Skeletal muscle tissue (tissue), 4 donors: ENCODE results near the gene ADGRG6. TPM values are rescaled to one million over a fixed set of nuclear protein-coding genes. Genes with fewer than 3 reads are reported as not detected.

Source experiments
- H3K27ac ChIP-seq: one replicate; pipeline ENCODE4 v1.7.0; 2013; ENCODE audit warnings: mild to moderate bottlenecking, low read depth, low read length, inconsistent platforms
- H3K27me3 ChIP-seq, 3 donors: one replicate each; pipeline ENCODE4 v1.7.0; 2013; ENCODE audit warnings: low read length in 3 of 3; ENCODE audit not compliant: control insufficient read depth in 3 of 3, insufficient read depth in 3 of 3
- H3K36me3 ChIP-seq, 3 donors: one replicate each; pipeline ENCODE4 v1.7.0; 2013; ENCODE audit warnings: low read length in 3 of 3; ENCODE audit not compliant: control insufficient read depth in 3 of 3, insufficient read depth in 3 of 3
- H3K4me1 ChIP-seq, 3 donors: one replicate each; pipeline ENCODE4 v1.7.0; 2013; ENCODE audit warnings: low read length in 3 of 3, mild to moderate bottlenecking in 3 of 3; ENCODE audit not compliant: control insufficient read depth in 3 of 3, insufficient read depth in 3 of 3
- H3K4me3 ChIP-seq, 3 donors: one replicate each; pipeline ENCODE4 v1.7.0; 2013; ENCODE audit warnings: low read length in 3 of 3
- H3K9ac ChIP-seq, 3 donors: one replicate each; pipeline ENCODE4 v1.7.0; 2013; ENCODE audit warnings: low read length in 3 of 3, mild to moderate bottlenecking in 3 of 3, moderate library complexity in 2 of 3, low read depth in 1 of 3
- H3K9me3 ChIP-seq, 3 donors: one replicate each; pipeline ENCODE4 v1.7.0; 2013; ENCODE audit warnings: low read length in 3 of 3; ENCODE audit not compliant: control insufficient read depth in 3 of 3
- total RNA-seq: library from RNA; depleted of rRNA; stranded (reverse); fragments of >200 nt; gene quantifications from one replicate; pipeline ENCODE4 v1.2.3, GENCODE V29; 2014
- donor health status: Osteomylitis.

The ADGRG6 gene
- total RNA-seq, 1 donor from 2014 or later = 26.1 TPM

DNA sequence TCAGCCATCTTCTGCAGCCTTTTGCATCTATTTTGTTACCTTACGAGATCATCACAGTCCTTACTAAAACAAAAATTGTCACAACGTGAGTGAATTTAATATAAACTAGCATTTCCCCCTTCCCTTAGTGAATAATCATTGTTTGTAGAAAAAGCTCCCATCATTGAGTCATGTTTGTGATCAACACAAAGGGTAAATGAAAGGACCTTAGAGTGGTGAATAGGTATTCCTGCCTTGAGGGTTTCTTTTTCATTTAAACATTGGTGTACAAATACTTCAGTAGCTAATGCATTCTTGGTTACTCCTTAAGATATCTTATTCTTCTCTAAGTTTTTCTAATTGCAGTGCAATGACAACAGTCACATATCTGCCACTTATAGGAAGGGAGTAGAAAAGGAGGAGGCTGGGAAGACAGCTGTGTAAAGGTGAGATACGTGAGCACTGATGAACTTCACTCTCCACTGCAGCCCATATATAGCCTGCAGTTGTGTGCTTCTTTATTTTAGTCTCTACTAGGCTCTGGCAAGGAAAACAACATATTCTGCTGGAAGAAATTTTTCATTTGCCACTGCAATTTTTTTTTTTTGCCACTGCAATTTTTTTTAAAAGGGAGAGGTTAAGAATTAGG lies 27.8 kb downstream of the ADGRG6 start:
- Histone ChIP-seq H3K4me3 (no peak overlapping the region), H3K4me1 (no peaks in the 10 kb centered on the region), H3K36me3 (no peaks in the 10 kb centered on the region), H3K27me3 (no peaks in the 10 kb centered on the region), H3K9ac (no peak overlapping the region), H3K27ac (no peak overlapping the region), H3K9me3 (no peaks in the 10 kb centered on the region)

DNA sequence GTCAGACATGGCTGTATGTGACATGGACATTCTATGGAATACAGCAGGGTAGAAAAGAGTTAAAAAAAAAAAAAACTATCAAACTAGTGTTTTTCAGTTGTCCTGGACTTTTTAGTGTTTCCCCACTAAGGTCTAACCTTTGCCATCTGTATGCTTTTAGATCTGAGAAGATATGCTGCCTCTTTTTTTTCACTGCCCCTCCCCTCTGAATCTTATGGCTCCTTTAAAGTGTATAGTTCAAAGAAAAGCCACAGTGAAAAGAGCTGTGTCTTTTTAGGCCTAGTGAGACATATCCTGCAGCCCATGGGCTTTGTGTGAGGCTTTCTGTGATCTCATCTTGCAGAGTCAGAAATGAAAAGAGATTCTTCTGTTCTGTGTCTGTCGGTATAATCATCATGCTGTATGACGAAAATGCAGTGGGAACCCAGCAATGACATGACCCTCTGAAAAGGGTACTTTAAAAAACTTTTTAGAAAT lies 29.3 kb downstream of the ADGRG6 start:
- Histone ChIP-seq H3K9me3 (no peaks in the 10 kb centered on the region), H3K9ac (no peak overlapping the region), H3K4me1 (no peaks in the 10 kb centered on the region), H3K36me3 (no peaks in the 10 kb centered on the region), H3K27ac (no peak overlapping the region), H3K27me3 (no peaks in the 10 kb centered on the region), H3K4me3 (no peak overlapping the region)

DNA sequence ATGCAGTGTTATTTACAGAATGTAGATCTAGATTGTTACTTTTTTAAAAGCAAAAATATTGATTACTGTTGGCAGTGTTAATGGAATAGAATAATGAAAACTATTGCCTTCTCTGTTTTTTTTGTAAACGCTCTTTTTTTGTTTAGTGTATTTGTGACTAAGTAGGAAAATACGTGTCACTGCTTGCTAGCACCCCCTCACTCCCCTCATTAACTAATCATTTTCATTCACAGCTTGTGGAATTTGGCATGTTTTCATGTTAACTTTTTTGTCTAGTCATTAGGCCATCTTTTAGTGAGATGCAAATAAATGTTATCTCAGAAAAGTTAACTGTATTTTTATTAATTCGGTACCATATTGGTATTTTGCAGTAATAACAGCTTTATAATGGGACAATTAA lies 29.8 kb downstream of the ADGRG6 start:
- no peak overlapping the region for H3K4me3 ChIP-seq
- H3K9me3 ChIP-seq = no peaks in the 10 kb centered on the region
- no peaks in the 10 kb centered on the region for H3K36me3 ChIP-seq
- H3K9ac ChIP-seq = no peak overlapping the region
- no peaks in the 10 kb centered on the region for H3K27me3 ChIP-seq
- no peaks in the 10 kb centered on the region for H3K4me1 ChIP-seq
- H3K27ac ChIP-seq = no peak overlapping the region

DNA sequence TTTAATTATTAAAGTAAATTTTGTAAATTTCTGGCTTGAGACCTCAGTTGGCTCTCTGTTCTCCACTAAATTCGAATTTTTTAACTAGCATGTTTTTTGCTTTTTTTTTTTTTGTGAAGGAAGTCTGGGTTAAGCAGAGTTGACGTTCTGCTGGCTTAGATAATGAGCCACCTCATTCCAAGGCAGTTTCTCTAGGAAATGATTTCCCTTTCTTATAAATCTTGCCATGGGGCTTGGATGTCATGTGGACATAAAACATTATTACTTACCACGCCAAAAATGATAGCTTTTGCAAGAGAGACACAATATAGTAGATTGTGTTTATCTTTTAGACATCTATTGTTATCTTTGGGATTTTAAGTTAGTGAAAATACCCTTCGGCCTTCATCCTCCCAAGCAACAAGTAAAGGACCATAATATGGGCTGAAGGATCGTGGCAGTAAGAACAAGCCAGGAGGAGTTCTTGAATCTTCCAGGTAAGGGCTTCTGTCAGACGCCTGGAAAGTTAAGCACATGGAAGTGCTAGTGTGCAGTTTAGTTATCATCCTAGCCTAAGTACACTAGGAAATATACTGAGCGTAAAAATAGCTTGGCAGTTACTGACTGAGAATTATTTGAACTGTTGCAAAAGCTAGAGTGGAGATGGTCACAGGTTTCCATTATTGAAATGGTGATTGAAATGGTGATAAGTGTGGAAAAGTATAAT lies 30.7 kb downstream of the ADGRG6 start:
- H3K27ac ChIP-seq = no peak overlapping the region
- H3K4me3 ChIP-seq = no peak overlapping the region
- no peaks in the 10 kb centered on the region for H3K36me3 ChIP-seq
- no peaks in the 10 kb centered on the region for H3K9me3 ChIP-seq
- H3K27me3 ChIP-seq = no peaks in the 10 kb centered on the region
- no peaks in the 10 kb centered on the region for H3K4me1 ChIP-seq
- H3K9ac ChIP-seq = no peak overlapping the region

DNA sequence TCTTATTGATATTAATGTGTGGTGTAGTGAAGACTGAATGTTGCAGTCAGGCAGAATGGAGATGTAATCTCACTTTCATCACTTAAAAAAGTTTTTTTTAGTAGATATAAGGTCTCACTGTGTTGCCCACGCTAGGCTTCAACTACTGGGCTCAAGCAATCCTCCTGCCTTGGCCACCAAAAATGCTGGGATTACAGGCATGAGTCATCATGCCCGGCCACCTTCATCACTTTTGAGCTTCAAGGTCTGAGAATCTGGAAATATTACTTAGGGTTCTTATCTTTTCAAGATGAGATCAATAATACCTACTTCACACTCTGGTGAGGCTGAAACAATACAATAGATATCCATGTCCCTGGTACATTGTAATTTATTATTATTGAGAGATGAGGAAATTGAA lies 31.6 kb downstream of the ADGRG6 start:
- Histone ChIP-seq H3K27ac (no peak overlapping the region), H3K27me3 (no peaks in the 10 kb centered on the region), H3K4me1 (no peaks in the 10 kb centered on the region), H3K36me3 (no peaks in the 10 kb centered on the region), H3K9me3 (no peaks in the 10 kb centered on the region), H3K9ac (no peak overlapping the region), H3K4me3 (no peak overlapping the region)

DNA sequence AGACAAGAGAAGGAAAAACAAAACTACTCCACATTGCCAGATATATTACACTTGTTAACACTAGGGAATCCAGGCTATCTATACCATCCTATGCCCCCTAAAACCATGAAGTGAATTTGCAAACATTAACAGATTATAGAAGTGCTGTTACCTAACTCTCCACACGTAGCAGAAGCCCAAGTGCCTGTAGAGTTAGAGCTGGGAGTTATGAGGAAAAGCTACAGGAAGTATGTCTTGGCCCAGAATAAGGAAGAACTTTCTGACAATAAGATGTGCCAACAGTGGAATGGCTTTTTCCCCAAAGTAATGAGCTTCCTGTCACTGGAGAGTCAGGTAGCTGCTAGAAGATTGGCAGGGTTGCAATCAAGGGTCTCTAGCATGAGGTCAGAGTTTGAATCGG lies 32.5 kb downstream of the ADGRG6 start:
- H3K9ac ChIP-seq = no peak overlapping the region
- H3K27ac ChIP-seq = no peak overlapping the region
- no peaks in the 10 kb centered on the region for H3K9me3 ChIP-seq
- H3K4me1 ChIP-seq = no peaks in the 10 kb centered on the region
- H3K36me3 ChIP-seq = no peaks in the 10 kb centered on the region
- H3K4me3 ChIP-seq = no peak overlapping the region
- H3K27me3 ChIP-seq = no peaks in the 10 kb centered on the region

DNA sequence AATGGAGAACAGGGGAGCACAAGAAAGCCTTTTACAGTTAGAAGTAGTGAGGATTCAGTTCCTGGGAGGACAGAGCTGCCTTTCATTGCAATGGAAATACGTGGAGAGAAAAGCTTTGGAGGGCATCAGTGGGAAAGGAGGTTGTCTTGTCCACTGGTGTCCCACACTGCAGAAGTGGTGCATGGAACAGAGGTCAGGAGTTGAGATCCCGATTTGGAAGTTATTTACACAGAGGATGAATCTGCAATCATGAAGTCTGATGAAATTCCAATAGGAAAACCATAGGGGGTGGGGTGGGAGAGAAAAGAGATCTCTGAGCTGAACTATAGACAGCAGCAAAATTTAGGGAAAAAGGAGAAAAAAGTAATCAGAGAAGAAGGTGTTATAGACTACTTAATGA lies 33.6 kb downstream of the ADGRG6 start:
- Histone ChIP-seq H3K9me3 (no peaks in the 10 kb centered on the region), H3K27ac (no peak overlapping the region), H3K4me3 (no peak overlapping the region), H3K4me1 (no peaks in the 10 kb centered on the region), H3K9ac (no peak overlapping the region), H3K36me3 (no peaks in the 10 kb centered on the region), H3K27me3 (no peaks in the 10 kb centered on the region)

DNA sequence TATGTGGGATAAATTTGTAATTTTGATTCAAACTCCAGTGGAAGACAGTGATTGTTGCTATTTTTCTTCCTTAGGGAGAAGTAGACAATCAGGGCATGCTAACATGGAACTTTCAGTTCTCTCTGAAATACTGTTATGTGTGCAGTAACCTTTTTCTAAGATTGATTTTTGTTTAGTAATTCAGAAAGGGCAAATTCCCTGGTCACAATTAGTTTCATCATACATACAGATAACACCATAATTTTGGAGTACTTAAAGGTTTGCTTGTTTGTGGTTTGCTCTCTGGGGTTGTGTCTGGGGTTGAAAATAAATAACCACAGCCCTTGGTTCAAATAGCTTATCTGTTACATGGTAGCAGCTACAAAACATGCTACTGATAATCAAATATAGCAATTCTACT lies 34.4 kb downstream of the ADGRG6 start:
- Histone ChIP-seq H3K4me1 (no peaks in the 10 kb centered on the region), H3K9ac (no peak overlapping the region), H3K4me3 (no peak overlapping the region), H3K27ac (no peak overlapping the region), H3K36me3 (no peaks in the 10 kb centered on the region), H3K27me3 (no peaks in the 10 kb centered on the region), H3K9me3 (no peaks in the 10 kb centered on the region)

DNA sequence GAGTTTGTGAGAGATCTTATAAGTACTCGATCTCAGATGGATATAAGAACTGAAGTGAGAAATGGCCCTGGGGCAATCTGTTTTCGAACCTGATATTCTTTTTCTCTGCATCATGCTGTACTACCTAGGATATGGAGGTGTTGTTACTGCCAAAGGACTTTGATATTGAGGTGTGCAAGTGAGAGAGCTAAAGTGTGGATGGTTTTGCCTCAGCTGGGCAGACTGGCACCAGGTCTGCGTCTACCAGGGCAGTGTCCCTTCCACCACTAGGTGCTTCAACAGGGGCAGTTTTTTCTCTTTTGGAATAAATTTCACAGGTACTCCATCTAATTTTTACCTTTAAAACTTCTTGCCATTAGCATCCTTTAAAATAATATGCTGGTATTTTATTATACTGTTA lies 35.0 kb downstream of the ADGRG6 start:
- Histone ChIP-seq H3K4me1 (no peaks in the 10 kb centered on the region), H3K36me3 (no peaks in the 10 kb centered on the region), H3K4me3 (no peak overlapping the region), H3K9me3 (no peaks in the 10 kb centered on the region), H3K9ac (no peak overlapping the region), H3K27me3 (no peaks in the 10 kb centered on the region), H3K27ac (no peak overlapping the region)

DNA sequence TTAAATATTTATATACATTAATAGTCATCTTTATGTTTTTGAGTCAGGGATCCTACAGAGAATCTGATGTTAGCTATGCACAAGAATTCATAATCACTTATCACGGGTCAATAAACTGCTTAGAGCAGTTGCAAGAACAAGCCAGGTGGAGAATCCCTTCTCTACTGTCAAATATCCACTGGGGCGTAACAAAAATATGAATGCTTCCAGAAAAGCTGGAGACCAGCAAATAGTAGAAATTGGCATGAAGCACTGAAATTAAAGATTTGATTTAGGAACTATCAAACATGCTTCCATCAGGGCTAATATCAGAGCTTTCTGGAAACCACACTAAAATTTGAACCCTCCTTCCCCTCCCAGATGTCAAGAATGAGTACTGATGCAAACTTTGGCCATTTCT lies 37.3 kb downstream of the ADGRG6 start:
- Histone ChIP-seq H3K4me1 (no peaks in the 10 kb centered on the region), H3K9me3 (no peaks in the 10 kb centered on the region), H3K27ac (no peak overlapping the region), H3K9ac (no peak overlapping the region), H3K27me3 (no peaks in the 10 kb centered on the region), H3K4me3 (no peak overlapping the region), H3K36me3 (no peaks in the 10 kb centered on the region)
